ENCODE measurements around the gene MAST4.

DNA sequence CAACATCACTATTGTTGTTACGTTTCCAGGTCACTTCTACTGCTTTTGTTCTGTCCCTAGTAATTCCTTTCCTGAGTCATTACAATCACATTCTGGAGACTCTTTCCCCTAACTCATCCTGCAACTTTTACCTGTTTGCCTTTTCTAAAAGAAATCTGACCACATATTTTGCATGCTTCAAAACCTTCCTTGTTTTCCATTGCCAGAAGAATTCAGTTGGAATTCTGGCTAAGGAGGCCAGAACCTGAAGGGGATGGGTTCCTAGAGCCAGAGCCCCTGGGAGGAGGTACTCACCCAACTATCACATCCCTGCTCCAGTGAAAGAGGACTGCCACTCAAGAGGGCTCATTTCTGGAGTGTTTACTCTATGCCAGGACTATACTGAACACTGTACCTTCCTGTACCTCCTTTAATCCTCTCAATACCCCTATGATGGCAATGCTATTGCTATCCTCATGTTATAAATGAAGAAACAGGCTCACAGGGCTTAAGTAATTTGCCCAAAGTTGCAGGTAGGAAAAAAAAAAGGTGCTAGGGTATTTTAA is 42.8 kb upstream of the MAST4 start:
- TF ChIP-seq CTCF (IDR thresholded peaks at IDR 0.05) = no peak
- TF ChIP-seq POLR2A (IDR thresholded peaks at IDR 0.05) = no peak

Data from tibial nerve (tissue), 3 donors.